Tibial nerve (tissue), 4 donors: ENCODE measurements around the gene CAMK1D. TPM values are rescaled to one million over a fixed set of nuclear protein-coding genes. Genes with fewer than 3 reads are reported as not detected.
"Not testable (repeated sequence)": the region's sequence is repeated elsewhere in the genome, so short reads cannot be mapped to it uniquely, and the experiment has no call there.

Experiments
- DNase-seq, 2 donors: peaks; one replicate each; pipeline ENCODE4 v3.0.0-alpha.2; 2019; ENCODE audit warnings: low spot score in 2 of 2
- H3K27ac ChIP-seq, 4 donors: fragments of 200-600 bp; sonication (generic) in 3 of 4; one replicate each; pipeline ENCODE4 v1.5.1; 2017 to 2019; ENCODE audit warnings: mild to moderate bottlenecking in 1 of 4
- H3K27me3 ChIP-seq, 2 donors: fragments of 200-600 bp; sonication (generic) in 1 of 2; one replicate each; pipeline versions ENCODE4 v1.5.1 to v1.6.0; 2017 to 2019
- H3K36me3 ChIP-seq, 3 donors: fragments of 200-600 bp; sonication (generic); one replicate each; pipeline ENCODE4 v1.5.1; 2018 to 2019
- H3K4me1 ChIP-seq, 4 donors: fragments of 200-600 bp; sonication (generic) in 3 of 4; one replicate each; pipeline ENCODE4 v1.5.1; 2017 to 2019
- H3K4me3 ChIP-seq, 4 donors: fragments of 200-600 bp; sonication (generic) in 3 of 4; one replicate each; pipeline ENCODE4 v1.5.1; 2017 to 2019; ENCODE audit warnings: mild to moderate bottlenecking in 1 of 4, moderate library complexity in 1 of 4
- H3K9me3 ChIP-seq, 4 donors: fragments of 200-600 bp; sonication (generic) in 3 of 4; one replicate each; pipeline ENCODE4 v1.5.1; 2017 to 2019
- EP300 ChIP-seq, 2 donors: sonication (generic); formaldehyde crosslinking; IDR thresholded peaks; one replicate each; pipeline ENCODE4 v1.6.1; 2017; ENCODE audit warnings: antibody characterized with exemption in 2 of 2, mild to moderate bottlenecking in 1 of 2
- POLR2A ChIP-seq, 2 donors: fragments of 450-650 bp; IDR thresholded peaks; one replicate each; pipeline ENCODE4 v1.6.1; 2017; ENCODE audit warnings: antibody characterized with exemption in 2 of 2, mild to moderate bottlenecking in 2 of 2, moderate library complexity in 2 of 2
- WGBS, 2 donors: methylation state at CpG; one replicate each; pipeline ENCODE4 v1.1.5; 2018; 5-methylcytosine and 5-hydroxymethylcytosine counted together
- total RNA-seq, 4 donors: library from RNA; depleted of rRNA; stranded (reverse); fragments of >200 nt; gene quantifications; one replicate each; pipeline ENCODE4 v1.1.0, GENCODE V29; 2016
- TF ChIP-seq, protein P1 (sequence below), 5 experiments: fragments of 200-600 bp in 3 of 5; fragments of 450-650 bp in 2 of 5; sonication (generic) in 3 of 5; IDR thresholded peaks; one replicate each; pipeline ENCODE4 v1.5.1; 2016 to 2019; ENCODE audit warnings: antibody characterized with exemption in 5 of 5, mild to moderate bottlenecking in 3 of 5, moderate library complexity in 2 of 5

Gene CAMK1D
- total RNA-seq, 4 donors from 2014 or later = 6.9 to 20.5 (median 17.2) TPM

DNA sequence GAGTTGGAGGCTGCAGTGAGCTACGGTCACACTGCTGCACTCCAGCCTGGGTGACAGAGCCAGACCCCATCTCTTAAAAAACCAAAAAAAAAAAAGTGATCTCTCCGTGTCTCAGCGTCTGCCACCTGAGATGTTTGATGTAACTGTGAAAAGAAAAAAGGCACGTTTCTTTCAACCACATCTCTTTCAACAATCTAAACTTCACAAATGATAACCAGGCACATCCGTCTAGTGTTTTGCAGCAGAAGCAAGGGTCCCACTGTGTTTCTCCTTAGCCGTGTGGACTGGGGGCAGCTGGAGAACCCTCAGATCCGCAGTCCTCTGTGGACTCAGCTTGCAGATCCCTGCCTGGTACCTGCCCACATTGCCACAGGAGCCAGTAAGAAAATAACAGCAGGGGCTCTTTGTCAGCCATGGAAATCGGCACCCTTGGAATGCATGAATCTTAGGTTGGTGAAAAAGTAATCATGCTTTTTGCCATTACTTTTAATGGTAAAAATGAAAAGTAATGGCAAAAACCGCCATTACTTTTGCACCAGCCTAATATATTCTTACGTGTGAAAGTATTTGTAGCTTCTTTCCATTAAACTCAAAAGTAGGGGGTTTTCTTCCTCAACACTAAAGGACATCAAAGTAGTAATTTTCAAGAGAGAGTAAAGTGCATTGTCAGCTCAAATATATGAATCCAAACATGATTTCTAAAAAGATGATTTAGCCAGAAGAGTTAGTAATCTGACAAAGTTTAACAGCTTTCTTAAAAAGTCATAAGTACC lies 375.6 kb downstream of the CAMK1D start:
- Histone ChIP-seq H3K36me3 (no peaks in the 10 kb centered on the region), H3K27me3 (no peaks in the 10 kb centered on the region), H3K4me3 (no peak overlapping the region), H3K27ac (no peak overlapping the region), H3K4me1 (peaks cover 0 to 20% (median 2%) of the 10 kb centered on the region in 4 donors), H3K9me3 (no peaks in the 10 kb centered on the region)
- 80 to 84% methylated on average over 10 of the region's 10 CpGs for WGBS, 2 donors
- TF ChIP-seq, protein P1, sequence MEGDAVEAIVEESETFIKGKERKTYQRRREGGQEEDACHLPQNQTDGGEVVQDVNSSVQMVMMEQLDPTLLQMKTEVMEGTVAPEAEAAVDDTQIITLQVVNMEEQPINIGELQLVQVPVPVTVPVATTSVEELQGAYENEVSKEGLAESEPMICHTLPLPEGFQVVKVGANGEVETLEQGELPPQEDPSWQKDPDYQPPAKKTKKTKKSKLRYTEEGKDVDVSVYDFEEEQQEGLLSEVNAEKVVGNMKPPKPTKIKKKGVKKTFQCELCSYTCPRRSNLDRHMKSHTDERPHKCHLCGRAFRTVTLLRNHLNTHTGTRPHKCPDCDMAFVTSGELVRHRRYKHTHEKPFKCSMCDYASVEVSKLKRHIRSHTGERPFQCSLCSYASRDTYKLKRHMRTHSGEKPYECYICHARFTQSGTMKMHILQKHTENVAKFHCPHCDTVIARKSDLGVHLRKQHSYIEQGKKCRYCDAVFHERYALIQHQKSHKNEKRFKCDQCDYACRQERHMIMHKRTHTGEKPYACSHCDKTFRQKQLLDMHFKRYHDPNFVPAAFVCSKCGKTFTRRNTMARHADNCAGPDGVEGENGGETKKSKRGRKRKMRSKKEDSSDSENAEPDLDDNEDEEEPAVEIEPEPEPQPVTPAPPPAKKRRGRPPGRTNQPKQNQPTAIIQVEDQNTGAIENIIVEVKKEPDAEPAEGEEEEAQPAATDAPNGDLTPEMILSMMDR (IDR thresholded peaks at IDR 0.05) = no peak
- TF ChIP-seq POLR2A (IDR thresholded peaks at IDR 0.05) = no peak
- TF ChIP-seq EP300 (IDR thresholded peaks at IDR 0.05) = no peak
- no peak for DNase-seq

GRCh38 chr10:12725580-12725888 lies 376.2 kb downstream of the CAMK1D start:
- not testable (repeated sequence) for H3K4me3 ChIP-seq, H3K36me3 ChIP-seq, H3K27me3 ChIP-seq, H3K27ac ChIP-seq, DNase-seq, H3K9me3 ChIP-seq
- 93 to 98% methylated on average over 5 of the region's 5 CpGs for WGBS, 2 donors
- H3K4me1 ChIP-seq = peaks cover 0 to 17% (median 1%) of the 10 kb centered on the region in 4 donors

GRCh38 chr10:12726971-12727831 lies 377.9 kb downstream of the CAMK1D start:
- H3K9me3 ChIP-seq = no peaks in the 10 kb centered on the region
- TF ChIP-seq POLR2A (IDR thresholded peaks at IDR 0.05) (no peak), EP300 (IDR thresholded peaks at IDR 0.05) (no peak)
- TF ChIP-seq, protein P1 (IDR thresholded peaks at IDR 0.05) = no peak
- H3K4me1 ChIP-seq = peaks cover 0 to 11% (median 0%) of the 10 kb centered on the region in 4 donors
- WGBS, 2 donors = 83 to 84% methylated on average over 19 of the region's 19 CpGs
- no peak overlapping the region for H3K27ac ChIP-seq
- no peaks in the 10 kb centered on the region for H3K36me3 ChIP-seq
- no peak for DNase-seq
- H3K27me3 ChIP-seq = no peaks in the 10 kb centered on the region
- no peak overlapping the region for H3K4me3 ChIP-seq

GRCh38 chr10:12727832-12728215 lies 378.5 kb downstream of the CAMK1D start:
- Histone ChIP-seq H3K27ac (no peak overlapping the region), H3K27me3 (no peaks in the 10 kb centered on the region), H3K4me3 (no peak overlapping the region), H3K9me3 (no peaks in the 10 kb centered on the region), H3K4me1 (peaks cover 0 to 11% (median 0%) of the 10 kb centered on the region in 4 donors), H3K36me3 (no peaks in the 10 kb centered on the region)
- DNase-seq = no peak
- WGBS, 2 donors = 76 to 80% methylated on average over 10 of the region's 10 CpGs
- TF ChIP-seq, protein P1 (IDR thresholded peaks at IDR 0.05) = no peak
- TF ChIP-seq POLR2A (IDR thresholded peaks at IDR 0.05) = no peak
- no peak for TF ChIP-seq EP300 (IDR thresholded peaks at IDR 0.05)

DNA sequence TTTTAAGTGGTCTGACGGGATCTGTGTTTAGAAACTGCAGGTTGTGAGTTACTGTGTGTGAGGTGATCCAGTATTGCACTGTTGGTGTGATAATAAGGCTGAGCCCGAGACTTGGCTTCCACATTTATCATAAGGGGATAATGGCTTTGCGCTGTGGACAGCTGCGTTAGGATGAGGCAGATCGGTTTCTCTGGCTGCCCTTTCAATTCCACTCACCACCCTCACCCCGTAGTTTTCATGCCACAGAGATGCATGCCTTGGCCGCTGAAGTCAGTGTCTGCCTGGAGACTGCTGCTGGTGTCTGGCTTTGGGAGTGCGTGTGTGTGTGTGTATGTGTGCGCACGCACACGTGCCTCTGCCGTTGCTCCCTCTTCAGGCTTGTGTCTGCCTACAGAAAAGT lies 379.1 kb downstream of the CAMK1D start:
- Histone ChIP-seq H3K27ac (no peak overlapping the region), H3K36me3 (no peaks in the 10 kb centered on the region), H3K9me3 (no peaks in the 10 kb centered on the region), H3K4me1 (peaks cover 0 to 11% (median 0%) of the 10 kb centered on the region in 4 donors), H3K4me3 (no peak overlapping the region), H3K27me3 (no peaks in the 10 kb centered on the region)
- no peak for DNase-seq
- 82 to 84% methylated on average over 12 of the region's 12 CpGs for WGBS, 2 donors
- no peak for TF ChIP-seq POLR2A (IDR thresholded peaks at IDR 0.05)
- TF ChIP-seq, protein P1 (IDR thresholded peaks at IDR 0.05) = no peak
- TF ChIP-seq EP300 (IDR thresholded peaks at IDR 0.05) = no peak
